Measurements from ENCODE around the gene UHRF1. TPM values are rescaled to one million over a fixed set of nuclear protein-coding genes. Genes with fewer than 3 reads are reported as not detected.

UHRF1 gene
- total and polyA plus RNA-seq, 2 of the 13 experiments (the other 11 are each of a cell fraction or from before 2014, with no cell fraction given) = 6.8 to 78.4 TPM

- Histone ChIP-seq H4K20me1 (ENCODE audit: insufficient read depth, low read length) (peaks cover 9% of the 10 kb centered on the region; the same call in 1 of the 2 replicates), H3K27ac (ENCODE audit: extremely low read length, insufficient read depth, low read length) (peak within 1 kb of the TSS; percentile 70), H3K27me3 (ENCODE audit: control insufficient read depth in 1 of 2, insufficient read depth in 2 of 2, low read length in 2 of 2) (no peaks in the 10 kb centered on the region; a peak in 1 of 5 replicates), H3K4me3 (replicated peaks in 1 of 3; ENCODE audit: insufficient read depth in 1 of 3, low read depth in 2 of 3, low read length in 3 of 3) (peak within 1 kb of the TSS; percentile 83 to 99 (median 87)), H3K36me3 (replicated peaks in 1 of 2; ENCODE audit: control insufficient read depth in 1 of 2, insufficient read depth in 2 of 2, low read length in 2 of 2) (no peaks in the 10 kb centered on the region; a peak in 1 of 5 replicates), H2AFZ (ENCODE audit: low read length) (no peak within 1 kb of the TSS), H3K9me3 (ENCODE audit: low read length) (no peaks in the 10 kb centered on the region), H3K9ac (ENCODE audit: insufficient read depth, low read depth, low read length) (peak within 1 kb of the TSS; percentile 80), H3K79me2 (ENCODE audit: insufficient read depth, low read length) (peaks cover 24% of the 10 kb centered on the region), H3K4me1 (ENCODE audit: insufficient read depth, low read length) (peaks cover 46% of the 10 kb centered on the region), H3K4me2 (ENCODE audit: low read depth, low read length) (peak within 1 kb of the TSS; percentile 96)
- DNase-seq (ENCODE audit: low spot score) (peak; percentile 89), FAIRE-seq (no peak), ATAC-seq (peak; percentile 79)
- no TSS peak for BruUV-seq (replicated peaks)
- intact Hi-C loops (cut with micrococcal nuclease; ENCODE audit: unreplicated experiment) (no loop called here), in situ Hi-C loops (cut with HindIII; ENCODE audit: extremely low pct_ligation_motif_present, low pct_unique_long_range_greater_than_20kb) (no loop called here)
- ChIA-PET POLR2A (interaction anchor here (0.7 to 1.9 kb wide), 9 partner anchors 11 to 101 kb away, joined by 3 to 8 read pairs (median 6); partner anchors contain the start of genes FEM1A and KDM4B), CTCF (ENCODE audit: low intra/inter-chr PET ratio, low total read pairs) (no interaction called here)
- WGBS (ENCODE audit: low lambda C conversion rate) = 4% methylated on average over 11 of the region's 46 CpGs
- TF ChIP-seq JUNB (CRISPR knock-in tag; IDR thresholded peaks at IDR 0.05; ENCODE audit: borderline replicate concordance) (no peak; the same call in 1 of the 2 replicates), ZC3H13 (CRISPR knock-in tag; IDR thresholded peaks at IDR 0.05) (no peak), ZNF800 (CRISPR knock-in tag; IDR thresholded peaks at IDR 0.05) (no peak), PCBP2 (optimal IDR thresholded peaks at IDR 0.05; ENCODE audit: low read depth, low read length, poor library complexity, severe bottlenecking) (no peak)
- TF ChIP-seq, protein P1, sequence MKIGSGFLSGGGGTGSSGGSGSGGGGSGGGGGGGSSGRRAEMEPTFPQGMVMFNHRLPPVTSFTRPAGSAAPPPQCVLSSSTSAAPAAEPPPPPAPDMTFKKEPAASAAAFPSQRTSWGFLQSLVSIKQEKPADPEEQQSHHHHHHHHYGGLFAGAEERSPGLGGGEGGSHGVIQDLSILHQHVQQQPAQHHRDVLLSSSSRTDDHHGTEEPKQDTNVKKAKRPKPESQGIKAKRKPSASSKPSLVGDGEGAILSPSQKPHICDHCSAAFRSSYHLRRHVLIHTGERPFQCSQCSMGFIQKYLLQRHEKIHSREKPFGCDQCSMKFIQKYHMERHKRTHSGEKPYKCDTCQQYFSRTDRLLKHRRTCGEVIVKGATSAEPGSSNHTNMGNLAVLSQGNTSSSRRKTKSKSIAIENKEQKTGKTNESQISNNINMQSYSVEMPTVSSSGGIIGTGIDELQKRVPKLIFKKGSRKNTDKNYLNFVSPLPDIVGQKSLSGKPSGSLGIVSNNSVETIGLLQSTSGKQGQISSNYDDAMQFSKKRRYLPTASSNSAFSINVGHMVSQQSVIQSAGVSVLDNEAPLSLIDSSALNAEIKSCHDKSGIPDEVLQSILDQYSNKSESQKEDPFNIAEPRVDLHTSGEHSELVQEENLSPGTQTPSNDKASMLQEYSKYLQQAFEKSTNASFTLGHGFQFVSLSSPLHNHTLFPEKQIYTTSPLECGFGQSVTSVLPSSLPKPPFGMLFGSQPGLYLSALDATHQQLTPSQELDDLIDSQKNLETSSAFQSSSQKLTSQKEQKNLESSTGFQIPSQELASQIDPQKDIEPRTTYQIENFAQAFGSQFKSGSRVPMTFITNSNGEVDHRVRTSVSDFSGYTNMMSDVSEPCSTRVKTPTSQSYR (CRISPR knock-in tag; IDR thresholded peaks at IDR 0.05; ENCODE audit: borderline replicate concordance) = no peak
- TF ChIP-seq, protein P2, sequence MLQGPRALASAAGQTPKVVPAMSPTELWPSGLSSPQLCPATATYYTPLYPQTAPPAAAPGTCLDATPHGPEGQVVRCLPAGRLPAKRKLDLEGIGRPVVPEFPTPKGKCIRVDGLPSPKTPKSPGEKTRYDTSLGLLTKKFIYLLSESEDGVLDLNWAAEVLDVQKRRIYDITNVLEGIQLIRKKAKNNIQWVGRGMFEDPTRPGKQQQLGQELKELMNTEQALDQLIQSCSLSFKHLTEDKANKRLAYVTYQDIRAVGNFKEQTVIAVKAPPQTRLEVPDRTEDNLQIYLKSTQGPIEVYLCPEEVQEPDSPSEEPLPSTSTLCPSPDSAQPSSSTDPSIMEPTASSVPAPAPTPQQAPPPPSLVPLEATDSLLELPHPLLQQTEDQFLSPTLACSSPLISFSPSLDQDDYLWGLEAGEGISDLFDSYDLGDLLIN (CRISPR knock-in tag; IDR thresholded peaks at IDR 0.05; ENCODE audit: borderline replicate concordance) = no peak
- TF ChIP-seq, protein P3, sequence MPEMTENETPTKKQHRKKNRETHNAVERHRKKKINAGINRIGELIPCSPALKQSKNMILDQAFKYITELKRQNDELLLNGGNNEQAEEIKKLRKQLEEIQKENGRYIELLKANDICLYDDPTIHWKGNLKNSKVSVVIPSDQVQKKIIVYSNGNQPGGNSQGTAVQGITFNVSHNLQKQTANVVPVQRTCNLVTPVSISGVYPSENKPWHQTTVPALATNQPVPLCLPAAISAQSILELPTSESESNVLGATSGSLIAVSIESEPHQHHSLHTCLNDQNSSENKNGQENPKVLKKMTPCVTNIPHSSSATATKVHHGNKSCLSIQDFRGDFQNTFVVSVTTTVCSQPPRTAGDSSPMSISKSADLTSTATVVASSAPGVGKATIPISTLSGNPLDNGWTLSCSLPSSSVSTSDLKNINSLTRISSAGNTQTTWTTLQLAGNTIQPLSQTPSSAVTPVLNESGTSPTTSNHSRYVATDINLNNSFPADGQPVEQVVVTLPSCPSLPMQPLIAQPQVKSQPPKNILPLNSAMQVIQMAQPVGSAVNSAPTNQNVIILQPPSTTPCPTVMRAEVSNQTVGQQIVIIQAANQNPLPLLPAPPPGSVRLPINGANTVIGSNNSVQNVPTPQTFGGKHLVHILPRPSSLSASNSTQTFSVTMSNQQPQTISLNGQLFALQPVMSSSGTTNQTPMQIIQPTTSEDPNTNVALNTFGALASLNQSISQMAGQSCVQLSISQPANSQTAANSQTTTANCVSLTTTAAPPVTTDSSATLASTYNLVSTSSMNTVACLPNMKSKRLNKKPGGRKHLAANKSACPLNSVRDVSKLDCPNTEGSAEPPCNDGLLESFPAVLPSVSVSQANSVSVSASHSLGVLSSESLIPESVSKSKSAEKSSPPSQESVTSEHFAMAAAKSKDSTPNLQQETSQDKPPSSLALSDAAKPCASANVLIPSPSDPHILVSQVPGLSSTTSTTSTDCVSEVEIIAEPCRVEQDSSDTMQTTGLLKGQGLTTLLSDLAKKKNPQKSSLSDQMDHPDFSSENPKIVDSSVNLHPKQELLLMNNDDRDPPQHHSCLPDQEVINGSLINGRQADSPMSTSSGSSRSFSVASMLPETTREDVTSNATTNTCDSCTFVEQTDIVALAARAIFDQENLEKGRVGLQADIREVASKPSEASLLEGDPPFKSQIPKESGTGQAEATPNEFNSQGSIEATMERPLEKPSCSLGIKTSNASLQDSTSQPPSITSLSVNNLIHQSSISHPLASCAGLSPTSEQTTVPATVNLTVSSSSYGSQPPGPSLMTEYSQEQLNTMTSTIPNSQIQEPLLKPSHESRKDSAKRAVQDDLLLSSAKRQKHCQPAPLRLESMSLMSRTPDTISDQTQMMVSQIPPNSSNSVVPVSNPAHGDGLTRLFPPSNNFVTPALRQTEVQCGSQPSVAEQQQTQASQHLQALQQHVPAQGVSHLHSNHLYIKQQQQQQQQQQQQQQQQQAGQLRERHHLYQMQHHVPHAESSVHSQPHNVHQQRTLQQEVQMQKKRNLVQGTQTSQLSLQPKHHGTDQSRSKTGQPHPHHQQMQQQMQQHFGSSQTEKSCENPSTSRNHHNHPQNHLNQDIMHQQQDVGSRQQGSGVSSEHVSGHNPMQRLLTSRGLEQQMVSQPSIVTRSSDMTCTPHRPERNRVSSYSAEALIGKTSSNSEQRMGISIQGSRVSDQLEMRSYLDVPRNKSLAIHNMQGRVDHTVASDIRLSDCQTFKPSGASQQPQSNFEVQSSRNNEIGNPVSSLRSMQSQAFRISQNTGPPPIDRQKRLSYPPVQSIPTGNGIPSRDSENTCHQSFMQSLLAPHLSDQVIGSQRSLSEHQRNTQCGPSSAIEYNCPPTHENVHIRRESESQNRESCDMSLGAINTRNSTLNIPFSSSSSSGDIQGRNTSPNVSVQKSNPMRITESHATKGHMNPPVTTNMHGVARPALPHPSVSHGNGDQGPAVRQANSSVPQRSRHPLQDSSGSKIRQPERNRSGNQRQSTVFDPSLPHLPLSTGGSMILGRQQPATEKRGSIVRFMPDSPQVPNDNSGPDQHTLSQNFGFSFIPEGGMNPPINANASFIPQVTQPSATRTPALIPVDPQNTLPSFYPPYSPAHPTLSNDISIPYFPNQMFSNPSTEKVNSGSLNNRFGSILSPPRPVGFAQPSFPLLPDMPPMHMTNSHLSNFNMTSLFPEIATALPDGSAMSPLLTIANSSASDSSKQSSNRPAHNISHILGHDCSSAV (CRISPR knock-in tag; IDR thresholded peaks at IDR 0.05; ENCODE audit: borderline replicate concordance) = no peak
These were observed 41.6 kb upstream of the UHRF1 start, which contains the start of gene PLIN3 for GRCh38 chr19:4867534-4868285. PLIN3 (minus strand) TSS chr19:4867667; CDS start chr19:4861394, 6,273 bp downstream.
